Keratinocyte (primary cell): ENCODE data around the gene UCK2.

Experiments used
- CTCF ChIP-seq, 3 experiments: IDR thresholded peaks in 1 of 3; conservative IDR thresholded peaks in 1 of 3; optimal IDR thresholded peaks in 1 of 3; 2 replicates in 2 of 3; 3 replicates in 1 of 3; pipeline versions ENCODE3 to v1.5.1; 2011; ENCODE audit warnings: low read length in 3 of 3, mild to moderate bottlenecking in 3 of 3, moderate library complexity in 2 of 3, control low read depth in 1 of 3, inconsistent platforms in 1 of 3; ENCODE audit not compliant: insufficient read depth in 2 of 3; ENCODE audit errors: extremely low read depth in 1 of 3
- EZH2 ChIP-seq: IDR thresholded peaks from one replicate; pipeline ENCODE4 v1.6.1; 2012; ENCODE audit warnings: inconsistent platforms, mild to moderate bottlenecking, low read length, moderate library complexity

GRCh38 chr1:165936542-165936941 is 109.1 kb downstream of the UCK2 start:
- TF ChIP-seq CTCF (optimal IDR thresholded peaks at IDR 0.05 in 1 of 3, IDR thresholded peaks at IDR 0.05 in 1 of 3, conservative IDR thresholded peaks at IDR 0.05 in 1 of 3; ENCODE audit: extremely low read depth in 1 of 3, insufficient read depth in 2 of 3, low read length in 3 of 3), result no peak
- no peak for TF ChIP-seq EZH2
